ENCODE measurements around the gene DLD.
"Not testable (repeated sequence)": the region's sequence is repeated elsewhere in the genome, so short reads cannot be mapped to it uniquely, and the experiment has no call there.

Gene DLD

GRCh38 chr7:107874605-107875446 lies 16.2 kb upstream of the DLD start:
- DNase-seq: peak; percentile 38

- DNase-seq: no peak
Measured at GRCh38 chr7:107876916-107877315, 14.1 kb upstream of the DLD start.

GRCh38 chr7:107877731-107878382 lies 13.1 kb upstream of the DLD start:
- no peak for DNase-seq

- no peak for DNase-seq
Measured at GRCh38 chr7:107878636-107879035, 12.3 kb upstream of the DLD start.

- DNase-seq: no peak
Measured at GRCh38 chr7:107879400-107880035, 11.5 kb upstream of the DLD start.

- DNase-seq: no peak
Measured at GRCh38 chr7:107882766-107883165, 8.2 kb upstream of the DLD start.

- DNase-seq: no peak
Measured at GRCh38 chr7:107884066-107884818, 6.7 kb upstream of the DLD start.

- not testable (repeated sequence) for DNase-seq
Measured at GRCh38 chr7:107887827-107888226, 3.2 kb upstream of the DLD start.

GRCh38 chr7:107889992-107890391 lies 991 bp upstream of the DLD start:
- no peak for DNase-seq

GRCh38 chr7:107890493-107890961 lies 456 bp upstream of the DLD start:
- DNase-seq: no peak

- no peak for DNase-seq
Measured at GRCh38 chr7:107891636-107892366, 818 bp downstream of the DLD start.

GRCh38 chr7:107892367-107892741 lies 1.4 kb downstream of the DLD start:
- DNase-seq: not testable (repeated sequence)

- no peak for DNase-seq
Measured at GRCh38 chr7:107898997-107899594, 8.1 kb downstream of the DLD start.

GRCh38 chr7:107900496-107901015 lies 9.6 kb downstream of the DLD start:
- no peak for DNase-seq

GRCh38 chr7:107902381-107902780 lies 11.4 kb downstream of the DLD start:
- DNase-seq: no peak

GRCh38 chr7:107907790-107908189 lies 16.8 kb downstream of the DLD start:
- no peak for DNase-seq

GRCh38 chr7:107909445-107909844 lies 18.5 kb downstream of the DLD start:
- DNase-seq: no peak

GRCh38 chr7:107911981-107912380 lies 21.0 kb downstream of the DLD start:
- DNase-seq: no peak

GRCh38 chr7:107913851-107914250 lies 22.9 kb downstream of the DLD start:
- no peak for DNase-seq

GRCh38 chr7:107914831-107915230 lies 23.8 kb downstream of the DLD start:
- no peak for DNase-seq

- DNase-seq: no peak
Measured at GRCh38 chr7:107915541-107915940, 24.6 kb downstream of the DLD start.
